ENCODE measurements around the gene LRRC46.
A peak's percentile ranks its signal among the peaks of the same experiment; 100 is the strongest.

LRRC46 gene

DNA sequence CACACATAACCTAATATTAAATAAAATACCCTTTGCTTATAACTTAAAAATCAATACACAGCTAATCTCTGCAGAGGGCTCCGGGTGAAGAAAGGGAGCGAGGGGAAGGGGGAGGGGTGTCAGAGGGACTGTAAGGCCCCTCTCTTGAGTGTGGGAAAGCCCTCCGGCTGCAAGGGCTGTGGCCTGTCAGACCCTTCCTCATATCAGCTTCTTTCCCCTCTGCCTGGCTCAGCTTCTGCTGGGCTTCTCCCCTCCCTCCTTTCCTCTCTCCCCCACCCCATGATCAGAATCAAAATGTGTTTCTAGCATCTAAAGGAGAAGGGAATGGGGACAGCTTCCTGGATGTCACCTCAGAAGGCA lies 14.2 kb downstream of the LRRC46 start:
- TF ChIP-seq, protein P1, sequence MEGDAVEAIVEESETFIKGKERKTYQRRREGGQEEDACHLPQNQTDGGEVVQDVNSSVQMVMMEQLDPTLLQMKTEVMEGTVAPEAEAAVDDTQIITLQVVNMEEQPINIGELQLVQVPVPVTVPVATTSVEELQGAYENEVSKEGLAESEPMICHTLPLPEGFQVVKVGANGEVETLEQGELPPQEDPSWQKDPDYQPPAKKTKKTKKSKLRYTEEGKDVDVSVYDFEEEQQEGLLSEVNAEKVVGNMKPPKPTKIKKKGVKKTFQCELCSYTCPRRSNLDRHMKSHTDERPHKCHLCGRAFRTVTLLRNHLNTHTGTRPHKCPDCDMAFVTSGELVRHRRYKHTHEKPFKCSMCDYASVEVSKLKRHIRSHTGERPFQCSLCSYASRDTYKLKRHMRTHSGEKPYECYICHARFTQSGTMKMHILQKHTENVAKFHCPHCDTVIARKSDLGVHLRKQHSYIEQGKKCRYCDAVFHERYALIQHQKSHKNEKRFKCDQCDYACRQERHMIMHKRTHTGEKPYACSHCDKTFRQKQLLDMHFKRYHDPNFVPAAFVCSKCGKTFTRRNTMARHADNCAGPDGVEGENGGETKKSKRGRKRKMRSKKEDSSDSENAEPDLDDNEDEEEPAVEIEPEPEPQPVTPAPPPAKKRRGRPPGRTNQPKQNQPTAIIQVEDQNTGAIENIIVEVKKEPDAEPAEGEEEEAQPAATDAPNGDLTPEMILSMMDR (IDR thresholded peaks at IDR 0.05; ENCODE audit: insufficient read depth, low read depth, low read length, missing control alignments): no peak
- H3K4me3 ChIP-seq (ENCODE audit: low read length): no peak overlapping the region
- no peak for DNase-seq (ENCODE audit: low read depth)

DNA sequence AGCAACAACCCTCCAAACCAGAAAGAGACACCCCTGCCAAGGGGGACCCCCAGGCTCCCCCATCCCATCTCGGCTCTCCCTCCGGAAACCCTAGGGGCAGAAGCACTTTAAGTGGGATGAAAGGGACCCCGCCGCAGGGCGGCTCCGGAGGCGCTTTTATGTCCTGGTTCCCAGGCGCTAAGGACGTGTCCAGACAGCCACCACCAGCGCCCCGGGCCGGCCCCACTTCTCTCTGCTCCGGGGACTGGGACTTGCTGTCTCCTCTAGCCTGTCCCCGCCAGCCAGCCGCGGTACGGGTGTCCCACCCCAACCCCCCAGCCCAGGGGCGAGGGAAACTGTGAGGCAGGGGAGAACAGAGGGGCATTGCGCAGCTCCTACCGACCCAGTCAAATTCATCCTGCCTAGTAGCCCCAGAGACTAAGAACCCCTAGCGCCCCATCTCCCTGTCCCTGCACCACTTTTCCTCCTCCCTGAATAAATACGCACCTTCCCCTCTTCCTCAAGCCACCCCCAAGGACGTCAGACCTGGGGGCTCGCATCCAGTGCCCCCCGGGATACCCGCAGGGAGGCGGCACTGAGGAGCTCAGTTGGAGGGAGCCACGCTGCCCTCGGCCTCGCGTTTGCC lies 15.4 kb downstream of the LRRC46 start:
- TF ChIP-seq, protein P1 (IDR thresholded peaks at IDR 0.05; ENCODE audit: insufficient read depth, low read depth, low read length, missing control alignments): no peak
- H3K4me3 ChIP-seq (ENCODE audit: low read length): peak overlapping the region; percentile 31
- peak; percentile 40 for DNase-seq (ENCODE audit: low read depth)

DNA sequence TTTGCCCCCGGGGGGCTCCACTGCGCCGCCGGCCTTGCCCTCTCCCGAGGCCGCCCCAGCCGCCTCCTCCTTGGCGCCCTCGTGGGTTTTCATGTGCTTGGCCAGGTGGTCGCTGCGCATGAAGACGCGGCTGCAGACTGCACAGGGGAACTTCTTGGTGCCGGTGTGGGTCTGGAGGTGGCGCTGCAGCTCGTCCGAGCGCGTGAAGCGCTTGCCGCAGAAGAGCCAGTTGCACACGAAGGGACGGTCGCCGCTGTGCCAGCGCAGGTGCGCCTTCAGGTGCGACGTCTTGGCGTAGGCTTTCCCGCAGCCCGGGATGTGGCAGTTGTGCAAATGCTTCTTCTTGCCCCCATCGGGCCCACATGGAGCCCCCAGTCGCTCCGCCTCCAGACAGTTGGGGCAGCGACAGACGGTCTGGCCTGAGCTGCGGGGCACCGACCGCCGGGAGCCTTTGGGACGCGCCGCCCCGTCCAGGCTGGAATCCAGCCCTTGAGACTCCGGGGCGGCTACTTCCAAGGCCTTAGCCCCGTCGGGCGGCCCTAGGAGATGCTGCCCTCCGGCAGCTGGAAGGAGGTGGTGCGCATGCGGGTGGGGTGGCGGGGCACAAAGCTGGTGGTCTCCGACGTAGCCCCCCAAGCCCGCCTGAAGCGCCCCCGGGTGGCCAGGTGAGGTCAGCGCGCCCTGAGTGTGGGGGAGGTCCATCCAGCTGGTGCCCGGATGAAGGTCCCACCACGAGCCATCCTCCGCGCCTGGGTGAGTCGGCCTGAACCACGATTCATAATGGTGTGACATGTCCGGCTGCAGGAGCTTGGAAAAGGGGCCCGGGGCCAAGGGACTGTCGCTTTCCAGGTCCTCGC lies 16.1 kb downstream of the LRRC46 start:
- TF ChIP-seq, protein P1 (IDR thresholded peaks at IDR 0.05; ENCODE audit: insufficient read depth, low read depth, low read length, missing control alignments): peak; percentile 43
- H3K4me3 ChIP-seq (ENCODE audit: low read length): peak overlapping the region; percentile 31
- DNase-seq (ENCODE audit: low read depth): peak; percentile 50

DNA sequence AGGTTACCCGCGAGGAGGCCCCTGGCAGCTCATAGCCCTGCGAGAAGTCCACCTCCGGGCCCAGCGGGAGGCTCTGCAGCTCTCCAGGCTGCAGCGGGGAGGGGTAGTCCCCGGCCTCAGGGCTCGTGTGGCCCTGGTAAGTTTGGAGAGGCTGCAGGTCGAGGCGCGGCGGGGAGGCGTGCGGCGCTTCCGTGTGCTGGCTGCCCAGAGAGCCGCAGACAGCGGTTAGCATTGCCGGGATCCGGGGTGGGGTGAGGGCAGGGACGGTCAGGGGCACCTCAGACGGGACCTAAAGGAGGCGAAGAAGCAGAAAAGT lies 16.7 kb downstream of the LRRC46 start:
- H3K4me3 ChIP-seq (ENCODE audit: low read length): no peak overlapping the region
- no peak for DNase-seq (ENCODE audit: low read depth)

DNA sequence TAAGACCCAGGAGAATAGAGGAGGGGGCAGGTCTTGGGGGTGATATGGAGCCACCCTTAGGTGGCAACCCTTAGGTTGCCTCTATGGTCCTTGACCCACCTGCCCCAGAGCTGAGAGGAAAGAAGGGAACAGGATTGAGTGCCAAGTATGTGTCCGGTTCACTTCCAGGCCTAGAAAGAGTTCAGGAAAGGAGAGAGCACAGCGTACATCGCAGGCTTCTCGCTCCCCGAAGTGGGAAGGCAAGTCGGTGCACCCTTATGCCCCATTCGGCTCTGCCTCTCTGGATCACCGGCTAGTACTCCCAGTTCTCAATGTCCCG lies 18.9 kb downstream of the LRRC46 start:
- peak overlapping the region; percentile 60 for H3K4me3 ChIP-seq (ENCODE audit: low read length)
- DNase-seq (ENCODE audit: low read depth): no peak
- TF ChIP-seq, protein P1 (IDR thresholded peaks at IDR 0.05; ENCODE audit: insufficient read depth, low read depth, low read length, missing control alignments): no peak

More for the DNA sequence above, 16.7 kb downstream of the LRRC46 start:
- TF ChIP-seq, protein P1 (IDR thresholded peaks at IDR 0.05; ENCODE audit: insufficient read depth, low read depth, low read length, missing control alignments): no peak

DNA sequence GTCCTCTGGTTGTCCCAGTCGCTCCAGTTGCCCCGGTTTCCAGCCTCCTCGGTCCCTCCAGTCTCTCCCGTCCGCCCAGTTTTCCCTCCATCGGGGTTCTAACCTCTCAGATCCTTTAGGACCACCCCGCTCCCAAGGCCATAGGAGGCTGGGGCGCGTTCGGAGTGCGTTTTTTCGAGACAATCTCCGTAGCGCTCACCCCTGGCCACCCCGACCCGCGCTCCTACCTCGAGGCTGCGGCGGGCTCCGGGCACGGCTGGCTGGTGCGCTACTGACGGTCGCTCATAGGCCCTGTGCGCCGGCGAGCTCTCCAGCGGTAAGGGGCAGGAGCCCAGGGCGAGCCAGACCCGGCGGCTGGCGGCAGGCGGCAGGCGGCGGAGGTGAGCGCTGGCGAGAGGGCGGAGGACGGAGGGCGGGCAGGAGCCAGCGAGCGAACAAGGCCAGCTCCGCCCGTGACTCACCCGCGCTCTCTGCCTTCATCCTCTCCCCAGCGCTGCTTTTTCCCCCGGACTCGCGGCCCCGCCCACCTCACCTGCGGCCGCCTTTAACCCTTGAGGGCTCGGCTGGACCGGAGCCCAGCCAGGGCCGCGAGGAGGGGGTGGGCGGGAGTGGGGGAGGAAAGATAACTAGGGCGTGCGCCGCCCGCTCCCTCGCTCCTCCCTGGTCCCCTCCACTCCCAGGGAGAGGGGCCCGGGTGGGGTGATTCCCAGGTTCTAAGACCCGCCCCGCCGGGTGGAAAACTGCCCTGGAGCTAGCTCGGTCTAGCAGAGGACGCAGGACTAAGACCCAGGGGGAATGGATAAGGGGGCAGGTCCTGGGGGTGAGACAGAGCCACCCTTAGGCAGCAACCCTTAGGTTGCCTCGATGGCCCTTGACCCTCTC lies 19.5 kb downstream of the LRRC46 start, which contains the start of gene SP6:
TSS of gene SP6 (minus strand) at position 472 of the 882 bp plus-strand sequence. CDS start 2,734 bp downstream, outside the sequence.
- TF ChIP-seq, protein P1 (IDR thresholded peaks at IDR 0.05; ENCODE audit: insufficient read depth, low read depth, low read length, missing control alignments): no peak
- peak within 1 kb of the TSS; percentile 60 for H3K4me3 ChIP-seq (ENCODE audit: low read length)
- peak; percentile 92 for DNase-seq (ENCODE audit: low read depth)

All from epithelial cell of esophagus (primary cell).